NCI-H2107 treated with DMSO at 0.1 percent for 48 hours (cell line): ENCODE data around the gene RPS4Y1.
"Not testable (repeated sequence)": the region's sequence is repeated elsewhere in the genome, so short reads cannot be mapped to it uniquely, and the experiment has no call there.

ENCODE experiments used
- DNase-seq: peaks from one replicate; lab custom pipeline; 2025; ENCODE audit not compliant: unreplicated experiment; lab: John Stamatoyannopoulos, UW

Gene RPS4Y1

DNA sequence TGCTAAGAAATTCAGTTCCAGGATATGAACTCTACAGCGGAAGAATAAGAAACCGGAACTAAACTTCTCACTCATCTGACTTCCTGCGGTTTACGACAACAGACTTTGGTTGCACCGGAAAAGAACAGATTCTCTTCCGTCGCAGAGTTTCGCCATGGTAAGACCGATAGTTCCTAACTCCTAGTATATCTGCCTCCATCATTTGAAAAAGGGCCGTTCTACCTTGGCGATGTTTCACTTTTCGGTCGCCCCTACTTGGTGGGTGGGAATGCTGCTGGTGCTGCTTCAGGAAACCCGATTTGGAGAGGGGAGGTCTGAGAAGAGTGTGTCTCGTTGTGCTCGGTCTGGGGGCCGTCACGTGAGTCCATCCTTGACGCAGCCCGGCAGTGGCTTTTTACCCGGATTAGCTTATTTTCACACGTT, at the start of gene RPS4Y1:
Gene RPS4Y1, plus strand, starts transcription at position 132 of the 423 bp plus-strand sequence. Its CDS starts 23 bp downstream, at position 155.
- peak; percentile 12 for DNase-seq

GRCh38 chrY:2796977-2797523, 44.4 kb upstream of the RPS4Y1 start:
- DNase-seq, result no peak

- no peak for DNase-seq
Observed at GRCh38 chrY:2797991-2798390, 43.4 kb upstream of the RPS4Y1 start.

DNA sequence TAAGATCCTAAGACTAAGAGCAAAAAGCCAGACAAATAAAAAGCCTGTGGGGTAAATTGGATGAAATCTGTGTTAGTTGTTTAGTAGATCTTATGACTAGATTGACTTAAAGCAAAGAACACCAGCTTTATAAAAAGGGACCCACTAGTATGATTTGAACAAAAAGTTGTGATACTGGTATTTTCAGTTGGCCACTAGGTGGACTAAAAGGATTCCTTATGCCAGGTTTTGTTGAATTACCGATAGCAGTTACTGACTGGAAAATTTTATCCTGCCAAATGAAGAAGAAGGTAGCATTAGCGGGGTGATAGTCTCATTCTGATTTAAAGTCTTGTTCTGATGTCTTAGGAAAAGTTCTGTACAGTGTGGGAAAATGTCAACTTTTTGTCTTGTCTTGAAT, 41.2 kb upstream of the RPS4Y1 start:
- no peak for DNase-seq

GRCh38 chrY:2817146-2817896, 24.1 kb upstream of the RPS4Y1 start:
- DNase-seq, result not testable (repeated sequence)

DNA sequence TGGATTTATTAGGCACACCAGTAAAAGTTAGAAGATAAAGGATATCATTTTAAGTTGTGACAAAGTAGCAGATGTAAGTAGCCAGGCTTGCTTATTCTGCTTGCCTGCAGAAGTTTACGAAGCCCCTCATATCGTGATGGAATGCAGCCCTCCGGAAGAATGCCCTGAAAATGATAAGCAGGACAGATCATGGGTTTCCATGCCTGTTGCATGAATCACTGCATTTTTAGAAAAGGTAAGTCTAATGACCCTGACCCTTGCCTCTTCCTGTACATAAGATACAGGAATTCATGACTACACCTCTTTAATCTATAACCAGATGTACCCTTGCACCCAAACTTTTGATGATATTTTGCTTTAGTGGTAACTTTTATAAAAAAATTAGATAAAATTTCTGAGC, 16.9 kb upstream of the RPS4Y1 start:
- no peak for DNase-seq

- no peak for DNase-seq
Observed at GRCh38 chrY:2828497-2828896, 12.9 kb upstream of the RPS4Y1 start.

DNA sequence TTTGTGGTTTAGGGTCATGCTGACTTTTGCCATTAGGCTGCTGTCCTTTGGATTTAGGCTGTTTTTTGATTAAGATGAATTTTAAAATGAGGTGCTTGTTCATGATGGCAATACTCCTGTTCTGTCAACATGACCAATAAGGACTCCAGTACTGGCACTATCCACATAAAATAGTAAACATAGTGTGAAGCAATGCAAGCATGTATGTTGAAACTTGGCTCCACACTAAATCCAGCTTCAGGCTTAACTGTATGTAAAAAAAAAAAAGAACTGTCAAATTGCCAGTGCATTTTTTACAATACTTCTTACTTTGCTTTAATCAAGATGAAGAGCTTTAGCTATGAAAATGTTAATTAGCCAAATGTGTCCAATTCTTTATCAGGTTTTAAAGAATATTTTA, 6.2 kb upstream of the RPS4Y1 start:
- DNase-seq, result no peak

DNA sequence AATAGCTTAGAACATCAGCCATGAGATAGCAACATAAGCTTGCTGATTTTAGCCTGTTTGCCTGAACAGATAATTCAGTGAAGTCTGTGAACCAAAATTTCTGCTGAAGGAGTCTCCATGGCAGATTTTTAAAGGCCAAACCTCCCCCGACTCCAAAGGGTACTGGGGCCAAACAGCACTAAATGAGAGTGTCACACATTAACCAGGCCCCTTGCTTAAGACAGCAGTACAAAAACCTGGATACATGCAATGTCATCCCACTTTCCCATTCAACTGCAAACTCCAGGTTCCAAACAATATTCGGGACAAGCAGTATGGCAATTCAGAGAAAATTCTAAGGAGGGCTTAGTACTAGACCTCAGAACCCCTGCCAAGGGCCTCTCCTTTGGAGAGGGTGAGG, 4.3 kb upstream of the RPS4Y1 start:
- no peak for DNase-seq

GRCh38 chrY:2837932-2838331, 3.5 kb upstream of the RPS4Y1 start:
- no peak for DNase-seq

DNA sequence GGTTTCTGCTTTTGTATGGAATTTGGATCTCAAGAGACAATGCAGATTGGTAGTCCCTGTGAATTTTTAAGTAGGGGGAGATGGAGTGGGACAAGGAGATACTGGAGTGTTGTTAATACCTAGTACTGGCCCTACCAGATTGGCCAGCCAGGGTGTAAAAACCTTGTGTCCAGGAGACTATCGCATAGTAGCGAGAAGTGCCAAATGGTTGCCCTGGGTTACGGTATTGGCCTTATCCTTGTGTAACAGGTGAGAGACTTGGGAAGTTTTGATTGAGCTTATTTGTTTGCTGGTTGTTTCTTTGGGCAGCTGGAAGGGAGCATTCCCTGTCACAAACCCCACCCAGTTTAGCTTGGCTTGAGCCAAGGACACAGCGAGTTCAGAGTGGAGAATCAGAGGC, 5.4 kb downstream of the RPS4Y1 start:
- DNase-seq, result no peak

- no peak for DNase-seq
Observed at GRCh38 chrY:2848384-2848783, 7.0 kb downstream of the RPS4Y1 start.

DNA sequence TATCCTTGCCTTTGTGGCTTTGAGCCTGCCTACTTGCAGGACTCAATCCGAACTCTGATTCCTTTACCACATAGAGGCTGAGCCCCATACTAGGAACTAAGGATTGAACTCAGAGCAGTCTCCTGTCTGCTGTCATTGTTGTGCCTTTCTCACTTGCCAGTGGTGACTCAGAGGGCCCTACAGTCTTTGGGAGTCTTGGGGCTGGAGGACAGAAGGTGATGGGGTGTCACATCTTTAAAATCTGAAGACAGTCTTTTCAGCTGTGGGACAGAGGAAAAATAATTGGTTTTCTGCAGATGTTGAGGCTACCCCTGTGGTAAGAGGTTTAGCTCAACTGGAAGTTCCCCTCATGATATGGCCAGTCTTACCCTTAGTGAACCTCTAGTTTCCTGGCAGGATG, 8.0 kb downstream of the RPS4Y1 start:
- no peak for DNase-seq

DNA sequence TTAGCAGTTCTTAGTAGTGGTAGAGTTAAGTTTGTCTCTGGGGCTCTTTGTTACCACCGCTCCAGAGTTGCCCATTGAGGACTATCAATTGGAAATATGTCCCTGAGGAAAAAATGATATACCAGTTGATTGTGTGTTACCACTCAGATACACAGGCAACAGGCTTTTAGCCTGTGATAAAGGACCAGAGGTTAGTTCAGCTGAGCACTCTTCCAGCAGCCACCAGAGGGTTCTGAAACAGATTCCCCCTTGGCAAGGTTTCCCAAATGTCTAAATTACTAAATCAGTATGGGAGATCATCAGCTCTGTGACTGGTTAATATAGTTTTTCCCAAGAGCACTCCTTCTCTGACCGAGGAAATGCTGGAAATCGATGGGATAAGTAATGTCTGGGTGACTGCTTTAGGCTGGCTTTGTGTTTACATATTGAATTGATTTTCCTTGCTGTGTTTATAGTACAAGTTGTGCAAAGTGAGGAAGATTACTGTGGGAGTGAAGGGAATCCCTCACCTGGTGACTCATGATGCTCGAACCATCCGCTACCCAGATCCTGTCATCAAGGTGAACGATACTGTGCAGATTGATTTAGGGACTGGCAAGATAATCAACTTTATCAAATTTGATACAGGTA, 12.9 kb downstream of the RPS4Y1 start:
- DNase-seq, result no peak

DNA sequence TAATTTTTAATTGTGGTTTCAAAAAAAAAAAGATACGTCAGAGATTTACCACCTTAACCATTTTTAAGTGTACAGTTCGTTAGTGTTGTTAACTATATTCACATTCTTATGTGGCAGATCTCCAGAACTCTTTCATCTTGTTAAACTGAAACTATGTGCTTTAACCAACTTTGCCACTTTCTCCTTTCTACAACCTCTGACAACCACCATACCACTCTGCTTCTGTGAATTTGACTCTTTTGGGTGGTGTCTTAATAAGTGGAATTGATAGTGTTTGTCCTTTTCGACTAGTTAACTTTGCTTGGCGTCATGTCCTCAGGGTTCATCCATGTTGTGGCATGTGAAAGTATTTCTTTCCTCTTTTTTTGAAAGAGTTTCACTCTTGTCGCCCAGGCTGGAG, 15.7 kb downstream of the RPS4Y1 start:
- no peak for DNase-seq

DNA sequence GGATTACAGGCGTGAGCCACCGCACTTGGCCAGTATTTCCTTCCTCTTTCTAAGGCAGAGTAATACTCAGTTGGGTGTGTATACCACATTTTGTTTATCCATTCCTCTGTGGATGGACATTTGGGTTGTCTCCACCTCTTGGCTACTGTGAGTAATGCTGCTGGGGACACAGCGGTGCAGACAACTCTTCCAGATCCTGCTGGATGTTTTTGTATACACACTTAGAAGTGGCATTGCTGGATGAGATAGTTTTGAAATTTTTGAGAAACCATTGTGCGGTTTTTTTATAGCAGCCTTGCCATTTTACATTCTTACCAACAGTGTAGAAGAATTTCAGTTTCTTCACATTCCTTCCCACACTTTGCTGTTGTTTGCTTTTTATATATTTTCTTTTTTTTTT, 16.3 kb downstream of the RPS4Y1 start:
- no peak for DNase-seq

DNA sequence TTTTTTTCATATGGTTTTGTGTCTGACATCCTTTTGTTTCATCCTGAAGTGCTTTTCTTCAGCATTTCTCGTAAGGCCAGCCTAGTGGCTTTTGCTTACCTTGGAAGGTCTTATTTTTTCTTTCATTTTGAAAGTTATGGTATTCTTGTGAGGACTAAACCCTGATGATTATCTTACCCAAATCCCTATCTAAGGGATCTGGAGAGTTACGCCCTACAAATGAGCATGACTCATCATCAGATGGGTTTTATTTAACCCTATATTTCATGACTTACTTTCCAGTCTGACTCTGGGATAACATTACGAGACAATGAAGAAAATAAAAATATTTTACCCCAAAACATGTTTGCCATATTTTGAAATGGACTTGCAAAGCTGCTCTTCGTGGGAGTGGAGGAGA, 18.4 kb downstream of the RPS4Y1 start:
- DNase-seq, result no peak

DNA sequence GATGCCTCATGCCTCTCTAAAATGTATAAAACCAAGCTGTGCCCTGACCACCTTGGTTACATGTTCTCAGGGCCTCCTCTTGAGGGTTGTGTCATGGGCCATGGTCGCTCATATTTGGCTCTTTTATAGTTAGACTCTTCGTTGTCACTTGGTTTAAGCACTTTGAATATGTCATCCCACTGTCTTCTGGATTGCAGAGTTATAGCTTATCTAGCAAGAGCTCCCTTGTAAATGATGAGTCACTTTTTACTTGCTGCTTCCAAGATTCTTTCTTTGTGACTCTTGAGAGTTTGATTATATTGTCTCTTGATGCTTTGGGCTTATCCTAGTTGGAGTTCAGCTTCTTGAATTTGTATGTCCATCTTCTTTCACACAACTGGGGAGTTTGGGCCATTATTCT, 19.1 kb downstream of the RPS4Y1 start:
- DNase-seq, result no peak

DNA sequence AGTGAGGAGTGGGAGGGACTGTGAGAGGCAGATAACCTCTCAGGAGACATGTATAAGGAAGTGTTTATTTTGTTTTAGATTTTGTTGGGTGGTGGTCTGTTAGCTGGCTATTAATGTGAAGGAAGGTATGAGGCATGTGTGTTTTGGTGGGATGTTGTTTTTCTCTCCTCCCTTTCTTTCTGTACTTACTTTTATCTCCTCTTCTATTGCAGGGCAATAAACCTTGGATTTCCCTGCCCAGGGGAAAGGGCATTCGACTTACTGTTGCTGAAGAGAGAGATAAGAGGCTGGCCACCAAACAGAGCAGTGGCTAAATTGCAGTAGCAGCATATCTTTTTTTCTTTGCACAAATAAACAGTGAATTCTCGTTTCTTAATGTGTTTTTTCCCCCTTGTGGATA, 25.2 kb downstream of the RPS4Y1 start:
- no peak for DNase-seq

DNA sequence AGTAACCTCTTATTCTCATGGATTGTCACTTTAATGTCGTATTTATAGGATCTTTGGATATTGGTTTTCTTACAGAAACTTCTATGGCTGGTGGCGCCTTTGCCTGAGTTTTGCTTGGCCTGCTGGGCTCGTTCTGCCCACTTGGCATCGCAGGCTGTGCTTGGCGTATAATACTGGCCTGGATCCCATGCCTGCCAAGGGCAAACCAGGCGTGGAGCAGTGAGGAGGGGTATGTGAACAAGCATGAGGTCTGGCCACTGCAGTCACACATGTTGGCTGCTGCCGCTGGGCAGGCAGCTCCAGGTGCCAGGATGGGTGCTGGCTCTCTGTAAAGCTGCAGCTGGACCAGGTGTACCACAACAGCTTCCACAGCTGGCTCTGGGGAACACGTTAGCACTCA, 26.1 kb downstream of the RPS4Y1 start:
- DNase-seq, result no peak

DNA sequence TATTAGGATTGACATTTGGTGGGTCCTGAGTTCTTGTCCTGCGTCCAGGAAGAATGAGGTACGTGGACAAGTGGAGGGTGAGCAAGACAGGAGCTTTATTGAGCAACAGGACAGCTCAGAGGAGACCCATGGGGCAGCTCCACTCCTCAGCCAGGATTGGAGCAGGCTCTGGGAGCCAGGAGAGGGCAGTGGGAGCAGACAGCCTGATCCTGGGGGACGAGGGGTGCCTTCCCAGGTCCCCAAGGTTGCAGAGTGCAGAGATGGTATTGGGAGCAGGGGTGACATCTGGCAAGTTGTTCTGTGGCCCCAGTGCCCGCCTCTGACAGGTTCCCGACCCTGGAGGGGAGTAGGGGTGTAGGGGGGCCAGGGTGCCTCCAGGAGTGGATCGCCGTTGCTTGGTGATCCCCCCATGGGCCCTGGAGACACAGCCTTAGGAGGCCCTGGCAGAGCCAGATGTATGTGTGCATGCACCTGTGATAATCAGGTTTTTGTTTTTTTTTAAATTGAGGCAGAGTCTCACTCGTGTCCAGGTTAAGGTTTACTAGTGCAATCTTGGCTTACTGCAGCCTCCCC, 26.7 kb downstream of the RPS4Y1 start:
- DNase-seq, result no peak

DNA sequence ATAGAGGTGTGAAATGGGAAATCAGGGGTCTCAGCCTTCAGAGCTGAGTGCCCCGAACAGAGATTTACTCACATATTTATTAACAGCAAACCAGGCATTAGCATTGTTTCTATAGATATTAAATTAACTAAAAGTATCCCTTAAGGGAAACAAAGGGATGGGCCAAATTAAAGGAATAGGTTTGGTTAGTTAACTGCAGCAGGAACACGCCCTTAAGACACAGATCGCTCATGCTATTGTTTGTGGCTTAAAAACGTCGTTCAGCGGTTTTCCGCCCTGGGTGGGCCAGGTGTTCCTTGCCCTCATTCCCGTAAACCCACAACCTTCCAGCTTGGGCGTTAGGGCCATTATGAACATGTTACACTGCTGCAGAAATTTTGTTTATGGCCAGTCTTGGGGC, 30.8 kb downstream of the RPS4Y1 start:
- DNase-seq, result not testable (repeated sequence)
